CD4-positive, alpha-beta T cell treated with Interferon alpha-2 for 1 hour (primary cell): Measurements from ENCODE around the gene S100A7A.
A peak's percentile ranks its signal among the peaks of the same experiment; 100 is the strongest.

ENCODE experiments used
- DNase-seq, 2 donors: peaks; one replicate each; pipeline ENCODE4 v3.0.0-alpha.2; 2020 to 2022

Gene S100A7A

DNA sequence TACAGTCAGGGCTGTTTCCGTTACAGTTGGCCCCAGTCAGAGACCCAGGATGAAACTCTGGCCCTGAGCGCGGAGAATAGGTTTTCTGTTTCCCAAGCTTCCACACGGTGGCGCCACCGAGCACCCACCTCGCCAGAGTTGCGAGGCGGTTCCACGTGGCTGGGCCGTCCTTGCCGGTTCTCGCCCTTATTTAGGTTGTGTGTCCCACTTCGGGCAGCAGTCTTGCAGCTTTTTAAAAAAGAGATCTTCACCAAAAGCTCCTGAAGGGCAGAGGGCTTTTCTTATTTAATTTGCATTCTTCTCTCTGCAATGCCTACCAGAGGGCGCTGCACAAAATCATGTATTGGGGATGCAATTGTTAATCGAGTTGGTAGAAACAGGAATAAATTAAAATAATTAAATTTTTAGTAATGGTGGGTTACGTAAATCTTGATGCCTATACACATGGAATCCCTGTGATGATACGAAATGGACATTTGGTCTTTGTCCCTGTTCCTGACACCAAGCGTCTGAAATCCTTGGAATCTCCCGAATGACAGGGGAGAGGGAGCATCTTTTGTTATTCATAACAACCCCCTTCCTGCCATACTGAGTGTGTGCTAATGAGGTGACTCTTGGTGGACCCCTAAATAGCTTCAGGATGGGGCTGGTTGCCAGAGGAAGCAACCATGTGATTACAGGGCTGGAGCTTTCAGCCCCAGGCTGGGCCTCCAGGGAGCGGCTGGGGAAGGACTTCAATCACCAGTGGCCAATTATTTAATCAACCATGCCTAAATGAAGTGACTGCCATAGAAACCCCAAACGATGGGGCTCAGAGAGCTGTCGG is 49.7 kb downstream of the S100A7A start:
- peak; percentile 41 to 60 for DNase-seq

DNA sequence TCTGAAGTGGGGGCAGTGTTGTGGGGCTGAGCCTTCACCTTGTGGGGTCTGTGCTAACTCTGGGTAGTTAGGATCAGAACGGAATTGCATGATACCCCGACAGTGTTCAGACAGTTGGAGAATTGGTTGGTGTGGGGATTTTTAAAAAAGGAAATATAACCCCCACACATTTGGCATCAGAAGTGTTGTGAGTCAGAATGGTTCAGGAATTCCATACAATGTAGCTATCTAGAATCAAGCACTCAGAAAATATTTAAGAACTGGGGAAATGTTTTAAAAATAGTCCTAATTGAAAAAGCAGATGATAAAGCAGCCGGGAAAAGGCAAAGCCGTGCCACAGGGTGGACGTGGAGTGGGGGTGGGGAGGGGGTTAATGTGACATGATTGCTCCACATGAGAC is 50.6 kb downstream of the S100A7A start:
- no peak for DNase-seq

DNA sequence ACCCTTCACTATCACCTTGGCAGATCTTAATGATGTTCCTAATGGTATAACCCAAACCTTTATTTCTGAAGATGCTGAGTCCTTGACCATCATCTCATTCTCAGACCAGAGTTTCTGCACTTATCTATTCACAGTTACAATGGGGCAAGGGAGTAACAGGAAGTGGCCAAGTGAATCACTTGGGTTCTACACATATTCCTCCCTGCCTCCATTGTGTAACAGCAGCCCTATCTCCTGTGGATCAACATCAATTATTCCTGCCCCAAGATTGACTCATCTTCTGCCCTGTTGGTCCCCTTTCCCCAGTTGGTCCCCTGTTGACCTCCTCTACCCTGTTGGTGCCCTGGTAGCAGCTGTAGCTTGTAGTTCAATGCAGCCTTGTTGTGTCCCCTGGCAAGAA is 54.4 kb downstream of the S100A7A start:
- DNase-seq, result no peak
